Measurements from ENCODE around the gene CDC123.

The CDC123 gene

DNA sequence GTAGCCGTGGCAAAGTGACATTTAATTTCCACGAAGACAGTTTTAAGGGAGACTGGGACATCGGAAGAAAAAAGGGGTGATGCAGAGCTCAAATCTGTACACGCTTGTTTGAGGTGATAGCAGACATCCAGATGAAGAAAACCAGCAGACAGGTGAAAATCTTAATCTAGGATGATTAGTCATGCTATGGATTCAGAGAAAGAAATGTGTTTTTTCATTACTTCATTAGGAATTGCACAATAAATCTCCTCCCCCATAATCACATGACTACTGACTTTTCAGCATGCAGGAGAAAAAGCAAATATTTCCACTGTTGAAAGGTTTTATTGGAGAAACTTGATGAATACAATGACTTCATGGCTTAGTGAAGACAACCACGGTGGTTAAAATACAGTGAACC is 2.8 kb upstream of the CDC123 start:
- no peak for TF ChIP-seq EZH2phosphoT487 (IDR thresholded peaks at IDR 0.05; ENCODE audit: borderline replicate concordance)
- TF ChIP-seq, protein P1, sequence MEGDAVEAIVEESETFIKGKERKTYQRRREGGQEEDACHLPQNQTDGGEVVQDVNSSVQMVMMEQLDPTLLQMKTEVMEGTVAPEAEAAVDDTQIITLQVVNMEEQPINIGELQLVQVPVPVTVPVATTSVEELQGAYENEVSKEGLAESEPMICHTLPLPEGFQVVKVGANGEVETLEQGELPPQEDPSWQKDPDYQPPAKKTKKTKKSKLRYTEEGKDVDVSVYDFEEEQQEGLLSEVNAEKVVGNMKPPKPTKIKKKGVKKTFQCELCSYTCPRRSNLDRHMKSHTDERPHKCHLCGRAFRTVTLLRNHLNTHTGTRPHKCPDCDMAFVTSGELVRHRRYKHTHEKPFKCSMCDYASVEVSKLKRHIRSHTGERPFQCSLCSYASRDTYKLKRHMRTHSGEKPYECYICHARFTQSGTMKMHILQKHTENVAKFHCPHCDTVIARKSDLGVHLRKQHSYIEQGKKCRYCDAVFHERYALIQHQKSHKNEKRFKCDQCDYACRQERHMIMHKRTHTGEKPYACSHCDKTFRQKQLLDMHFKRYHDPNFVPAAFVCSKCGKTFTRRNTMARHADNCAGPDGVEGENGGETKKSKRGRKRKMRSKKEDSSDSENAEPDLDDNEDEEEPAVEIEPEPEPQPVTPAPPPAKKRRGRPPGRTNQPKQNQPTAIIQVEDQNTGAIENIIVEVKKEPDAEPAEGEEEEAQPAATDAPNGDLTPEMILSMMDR (conservative IDR thresholded peaks at IDR 0.05; ENCODE audit: low read length): no peak
- H3K9ac ChIP-seq (ENCODE audit: low read depth, low read length, poor library complexity, severe bottlenecking): peak overlapping the region; percentile 87
- H2AFZ ChIP-seq (ENCODE audit: low read length): no peak overlapping the region
- no peaks in the 10 kb centered on the region for H3K27me3 ChIP-seq (ENCODE audit: insufficient read depth, low read length, poor library complexity, severe bottlenecking)
- H3K4me1 ChIP-seq (ENCODE audit: insufficient read depth, low read length, poor library complexity, severe bottlenecking): peaks cover 32% of the 10 kb centered on the region
- no peaks in the 10 kb centered on the region for H3K9me2 ChIP-seq (replicated peaks; ENCODE audit: low read depth, low read length)
- peak overlapping the region; percentile 91 for H3K4me3 ChIP-seq (ENCODE audit: low read length, poor library complexity, severe bottlenecking)
- no peaks in the 10 kb centered on the region for H3K36me3 ChIP-seq (ENCODE audit: insufficient read depth, low read length)
- H3K4me2 ChIP-seq (ENCODE audit: low read depth, low read length, poor library complexity, severe bottlenecking): peak overlapping the region; percentile 83
- no peaks in the 10 kb centered on the region for H3F3A ChIP-seq (ENCODE audit: low read depth)
- peaks cover 21% of the 10 kb centered on the region for H4K20me1 ChIP-seq (ENCODE audit: insufficient read depth, low read length, poor library complexity, severe bottlenecking)
- H3K79me2 ChIP-seq (ENCODE audit: insufficient read depth, low read length): peaks cover 77% of the 10 kb centered on the region
- no peaks in the 10 kb centered on the region for H3K9me3 ChIP-seq (ENCODE audit: insufficient read depth, low read depth, low read length)

DNA sequence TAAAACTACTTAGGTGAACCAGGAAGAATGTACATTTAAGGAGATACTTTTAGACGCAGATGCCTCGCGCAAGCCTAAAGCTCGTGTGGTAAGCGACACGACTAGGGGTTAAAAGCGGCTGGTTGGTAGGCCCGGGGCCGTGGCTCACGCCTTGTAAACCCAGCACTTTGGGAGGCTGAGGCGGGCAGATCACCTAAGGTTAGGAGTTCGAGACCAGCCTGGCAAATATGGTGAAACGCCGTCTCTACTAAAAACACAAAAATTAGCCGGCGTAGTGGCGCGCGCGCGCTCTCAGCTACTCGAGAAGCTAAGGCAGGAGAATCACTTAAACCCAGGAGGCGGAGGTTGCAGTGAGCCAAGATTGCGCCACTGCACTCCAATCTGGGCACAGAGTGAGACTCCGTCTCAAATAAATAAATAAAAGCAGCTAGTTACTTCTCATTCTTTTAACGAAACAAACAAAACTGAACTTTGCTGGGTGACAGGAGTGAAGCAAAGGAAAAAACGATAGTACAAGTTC is 1.2 kb upstream of the CDC123 start:
- Histone ChIP-seq H3K79me2 (ENCODE audit: insufficient read depth, low read length) (peaks cover 91% of the 10 kb centered on the region), H4K20me1 (ENCODE audit: insufficient read depth, low read length, poor library complexity, severe bottlenecking) (peaks cover 23% of the 10 kb centered on the region), H3K27me3 (ENCODE audit: insufficient read depth, low read length, poor library complexity, severe bottlenecking) (no peaks in the 10 kb centered on the region), H2AFZ (ENCODE audit: low read length) (peak overlapping the region; percentile 96; the same call in 1 of the 2 replicates), H3K9me2 (replicated peaks; ENCODE audit: low read depth, low read length) (no peaks in the 10 kb centered on the region), H3F3A (ENCODE audit: low read depth) (no peaks in the 10 kb centered on the region), H3K4me2 (ENCODE audit: low read depth, low read length, poor library complexity, severe bottlenecking) (peak overlapping the region; percentile 83), H3K4me1 (ENCODE audit: insufficient read depth, low read length, poor library complexity, severe bottlenecking) (peaks cover 38% of the 10 kb centered on the region), H3K9me3 (ENCODE audit: insufficient read depth, low read depth, low read length) (no peaks in the 10 kb centered on the region), H3K36me3 (ENCODE audit: insufficient read depth, low read length) (peaks cover 7% of the 10 kb centered on the region; the same call in 1 of the 2 replicates), H3K4me3 (ENCODE audit: low read length, poor library complexity, severe bottlenecking) (peak overlapping the region; percentile 91), H3K9ac (ENCODE audit: low read depth, low read length, poor library complexity, severe bottlenecking) (peak overlapping the region; percentile 87)
- TF ChIP-seq, protein P1 (conservative IDR thresholded peaks at IDR 0.05; ENCODE audit: low read length): no peak
- TF ChIP-seq EZH2phosphoT487 (IDR thresholded peaks at IDR 0.05; ENCODE audit: borderline replicate concordance): no peak

DNA sequence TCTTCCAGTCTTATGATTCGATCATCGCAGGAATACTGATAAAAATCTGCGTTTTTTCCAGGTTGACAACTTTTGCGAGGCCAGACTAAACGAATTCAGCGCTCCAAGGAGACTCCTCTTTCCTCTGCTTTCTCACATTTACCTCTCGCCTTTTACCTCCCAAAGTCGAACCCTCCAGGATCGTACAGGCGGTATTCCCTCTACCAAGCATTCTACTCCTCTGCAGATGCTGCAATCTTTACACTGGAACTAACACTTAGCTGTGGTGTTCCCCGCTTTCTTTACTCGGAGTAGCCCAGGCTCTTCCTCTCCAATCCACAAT is 746 bp upstream of the CDC123 start:
- H4K20me1 ChIP-seq (ENCODE audit: insufficient read depth, low read length, poor library complexity, severe bottlenecking): peaks cover 23% of the 10 kb centered on the region

More for the DNA sequence above, 746 bp upstream of the CDC123 start:
- TF ChIP-seq, protein P1 (conservative IDR thresholded peaks at IDR 0.05; ENCODE audit: low read length): no peak
- TF ChIP-seq EZH2phosphoT487 (IDR thresholded peaks at IDR 0.05; ENCODE audit: borderline replicate concordance): no peak
- H3K9ac ChIP-seq (ENCODE audit: low read depth, low read length, poor library complexity, severe bottlenecking): peak overlapping the region; percentile 87
- no peaks in the 10 kb centered on the region for H3K9me3 ChIP-seq (ENCODE audit: insufficient read depth, low read depth, low read length)
- H3K36me3 ChIP-seq (ENCODE audit: insufficient read depth, low read length): peaks cover 7% of the 10 kb centered on the region; the same call in 1 of the 2 replicates
- peak overlapping the region; percentile 91 for H3K4me3 ChIP-seq (ENCODE audit: low read length, poor library complexity, severe bottlenecking)
- peaks cover 38% of the 10 kb centered on the region for H3K4me1 ChIP-seq (ENCODE audit: insufficient read depth, low read length, poor library complexity, severe bottlenecking)
- peaks cover 88% of the 10 kb centered on the region for H3K79me2 ChIP-seq (ENCODE audit: insufficient read depth, low read length)
- H3F3A ChIP-seq (ENCODE audit: low read depth): no peaks in the 10 kb centered on the region
- no peaks in the 10 kb centered on the region for H3K27me3 ChIP-seq (ENCODE audit: insufficient read depth, low read length, poor library complexity, severe bottlenecking)
- H3K4me2 ChIP-seq (ENCODE audit: low read depth, low read length, poor library complexity, severe bottlenecking): peak overlapping the region; percentile 83
- no peaks in the 10 kb centered on the region for H3K9me2 ChIP-seq (replicated peaks; ENCODE audit: low read depth, low read length)
- H2AFZ ChIP-seq (ENCODE audit: low read length): peak overlapping the region; percentile 96
